GM23338 (cell line): Measurements from ENCODE around the gene BMX. TPM values are rescaled to one million over a fixed set of nuclear protein-coding genes. Genes with fewer than 3 reads are reported as not detected.

Source experiments
- ATAC-seq: fragments of 200-7000 bp; cut with Tn5 transposase; 3 replicates; pipeline ENCODE4 v1.9.1; 2020
- DNase-seq: peaks from one replicate; pipeline ENCODE4 v3.0.0-alpha.2; 2015; ENCODE audit warnings: low spot score
- H2AFZ ChIP-seq: fragments of 200-600 bp; sonication (generic); 2 replicates; pipeline ENCODE4 v1.8.0; 2016; ENCODE audit warnings: antibody characterized with exemption, mild to moderate bottlenecking, moderate library complexity
- H3F3A ChIP-seq: fragments of 200-600 bp; sonication (generic); replicated peaks from 2 replicates; pipeline ENCODE4 v1.8.0; 2017; ENCODE audit warnings: antibody characterized with exemption, mixed run types, low read depth
- H3K27ac ChIP-seq: fragments of 200-600 bp; sonication (generic); 2 replicates; pipeline ENCODE4 v1.6.1; 2016; ENCODE audit warnings: low read depth
- H3K27me3 ChIP-seq: fragments of 200-600 bp; sonication (generic); 2 replicates; pipeline ENCODE4 v1.8.0; 2016; ENCODE audit warnings: mild to moderate bottlenecking, mixed run types, moderate library complexity; ENCODE audit not compliant: insufficient read depth
- H3K36me3 ChIP-seq: fragments of 200-600 bp; sonication (generic); 2 replicates; pipeline ENCODE4 v1.8.0; 2016; ENCODE audit warnings: mild to moderate bottlenecking; ENCODE audit not compliant: insufficient read depth
- H3K4me1 ChIP-seq: fragments of 200-600 bp; sonication (generic); 2 replicates; pipeline ENCODE4 v1.8.0; 2016; ENCODE audit warnings: mild to moderate bottlenecking, moderate library complexity; ENCODE audit not compliant: insufficient read depth
- H3K4me2 ChIP-seq: fragments of 200-600 bp; sonication (generic); 2 replicates; pipeline ENCODE4 v1.7.1; 2017; ENCODE audit warnings: mixed run types
- H3K4me3 ChIP-seq: fragments of 200-600 bp; sonication (generic); 2 replicates; pipeline ENCODE4 v1.6.1; 2016; ENCODE audit warnings: mixed run types
- H3K79me2 ChIP-seq: fragments of 200-600 bp; sonication (generic); replicated peaks from 2 replicates; pipeline ENCODE4 v1.8.0; 2017; ENCODE audit warnings: mild to moderate bottlenecking; ENCODE audit not compliant: insufficient read depth
- H3K9me2 ChIP-seq: fragments of 200-600 bp; sonication (generic); 2 replicates; pipeline ENCODE4 v1.8.0; 2017; ENCODE audit not compliant: insufficient read depth
- H4K20me1 ChIP-seq: fragments of 200-600 bp; sonication (generic); replicated peaks from 2 replicates; pipeline ENCODE4 v1.8.0; 2017; ENCODE audit warnings: mild to moderate bottlenecking; ENCODE audit not compliant: insufficient read depth
- H3K27ac Mint-ChIP-seq: 2 replicates; pipeline ENCODE4 v1.8.0; 2020; ENCODE audit warnings: inconsistent platforms, mild to moderate bottlenecking, moderate library complexity, mixed read lengths
- H3K27me3 Mint-ChIP-seq: 3 replicates; pipeline ENCODE4 v1.8.0; 2022; ENCODE audit warnings: low read depth, mild to moderate bottlenecking, moderate library complexity, mixed read lengths, inconsistent platforms; ENCODE audit not compliant: insufficient read depth, poor library complexity
- H3K36me3 Mint-ChIP-seq: 3 replicates; pipeline ENCODE4 v1.8.0; 2021; ENCODE audit warnings: low read depth, mild to moderate bottlenecking, inconsistent platforms, moderate library complexity, mixed read lengths
- H3K4me1 Mint-ChIP-seq: 3 replicates; pipeline ENCODE4 v1.8.0; 2020; ENCODE audit warnings: mild to moderate bottlenecking, inconsistent platforms, mixed read lengths
- H3K4me3 Mint-ChIP-seq: 3 replicates; pipeline ENCODE4 v1.8.0; 2021; ENCODE audit warnings: moderate library complexity, mild to moderate bottlenecking, inconsistent platforms, mixed read lengths
- H3K9me3 Mint-ChIP-seq: 3 replicates; pipeline ENCODE4 v1.8.0; 2020; ENCODE audit warnings: moderate library complexity, mild to moderate bottlenecking, inconsistent platforms, mixed read lengths
- CREB1 ChIP-seq: fragments of 250-450 bp; sonication (Bioruptor Pico); IDR thresholded peaks from 2 replicates; pipeline ENCODE4 v1.5.0; 2020; ENCODE audit warnings: low read depth, mild to moderate bottlenecking, moderate library complexity
- CTCF ChIP-seq, 2 experiments: fragments of 200-600 bp in 1 of 2; sonication (generic) in 1 of 2; conservative IDR thresholded peaks; 2 replicates each; pipeline versions ENCODE4 v1.5.1 to v1.6.1; 2016 to 2017; ENCODE audit warnings: antibody characterized with exemption in 2 of 2, low read depth in 2 of 2, mild to moderate bottlenecking in 2 of 2, moderate library complexity in 1 of 2
- ETS1 ChIP-seq: IDR thresholded peaks from 2 replicates; pipeline ENCODE4 v1.6.1; 2016; ENCODE audit warnings: antibody characterized with exemption
- EZH2 ChIP-seq: fragments of 200-600 bp; sonication (generic); IDR thresholded peaks from one replicate; pipeline ENCODE4 v1.8.0; 2017; ENCODE audit warnings: antibody characterized with exemption, mild to moderate bottlenecking, low read depth; ENCODE audit not compliant: unreplicated experiment
- JUNB ChIP-seq: IDR thresholded peaks from one replicate; pipeline ENCODE4 v1.6.1; 2016; ENCODE audit warnings: antibody characterized with exemption; ENCODE audit not compliant: unreplicated experiment
- POLR2AphosphoS5 ChIP-seq: IDR thresholded peaks from 2 replicates; pipeline ENCODE4 v1.6.1; 2016; ENCODE audit warnings: antibody characterized with exemption, low read depth
- STAT1 ChIP-seq: IDR thresholded peaks from one replicate; pipeline ENCODE4 v1.6.1; 2016; ENCODE audit warnings: antibody characterized with exemption; ENCODE audit not compliant: unreplicated experiment
- ZNF331 ChIP-seq: fragments of 250-450 bp; sonication (Bioruptor Pico); IDR thresholded peaks from 2 replicates; pipeline ENCODE4 v1.5.0; 2020; ENCODE audit warnings: low read depth, mild to moderate bottlenecking, moderate library complexity
- ZNF462 ChIP-seq: fragments of 250-450 bp; sonication (Bioruptor Pico); IDR thresholded peaks from 2 replicates; pipeline ENCODE4 v1.5.0; 2020; ENCODE audit warnings: mild to moderate bottlenecking, moderate library complexity
- polyA plus RNA-seq: library from polyadenylated mRNA; unstranded; fragments of >200 nt; fragmentation: Nextera tagmentation; extraction: Ambion mirVana; gene quantifications from 2 replicates; pipeline ENCODE4 v1.2.1, GENCODE V29; 2016
- total RNA-seq: library from RNA; depleted of rRNA; stranded (reverse); fragments of >200 nt; shearing (Covaris generic); gene quantifications from 2 replicates; pipeline ENCODE4 v1.2.3, GENCODE V29; 2014

BMX gene
- total and polyA plus RNA-seq, 2 experiments from 2014 or later = not detected

GRCh38 chrX:15497865-15498264 lies 2.7 kb upstream of the BMX start:
- no peaks in the 10 kb centered on the region for H3K27me3 ChIP-seq
- TF ChIP-seq POLR2AphosphoS5 = no peak
- TF ChIP-seq ETS1 = no peak
- TF ChIP-seq CTCF (conservative IDR thresholded peaks at IDR 0.05; ENCODE audit: low read depth in 2 of 2) = peak; percentile 58 to 75
- peak; percentile 64 for DNase-seq
- no peaks in the 10 kb centered on the region for H3K27me3 Mint-ChIP-seq
- no peaks in the 10 kb centered on the region for H3K36me3 ChIP-seq
- peaks cover 4% of the 10 kb centered on the region for H3K4me1 Mint-ChIP-seq
- H3K9me2 ChIP-seq = no peaks in the 10 kb centered on the region
- no peaks in the 10 kb centered on the region for H3K36me3 Mint-ChIP-seq
- H3F3A ChIP-seq = no peaks in the 10 kb centered on the region
- no peak overlapping the region for H3K4me3 ChIP-seq
- no peak overlapping the region for H3K27ac Mint-ChIP-seq
- H3K4me3 Mint-ChIP-seq = no peak overlapping the region
- H3K4me2 ChIP-seq = no peak overlapping the region
- no peaks in the 10 kb centered on the region for H3K79me2 ChIP-seq
- no peaks in the 10 kb centered on the region for H3K9me3 Mint-ChIP-seq
- ATAC-seq = peak; percentile 22
- no peaks in the 10 kb centered on the region for H3K4me1 ChIP-seq
- H2AFZ ChIP-seq = no peak overlapping the region
- H4K20me1 ChIP-seq = no peaks in the 10 kb centered on the region
- no peak overlapping the region for H3K27ac ChIP-seq

- Histone ChIP-seq H4K20me1 (no peaks in the 10 kb centered on the region), H3K4me3 (no peak overlapping the region), H3K79me2 (no peaks in the 10 kb centered on the region), H2AFZ (no peak overlapping the region), H3K27ac (no peak overlapping the region), H3K27me3 (no peaks in the 10 kb centered on the region), H3K36me3 (no peaks in the 10 kb centered on the region), H3K4me2 (no peak overlapping the region), H3K9me2 (no peaks in the 10 kb centered on the region), H3F3A (no peaks in the 10 kb centered on the region), H3K4me1 (no peaks in the 10 kb centered on the region)
- no peak for DNase-seq
- no peak for ATAC-seq
- Mint-ChIP-seq H3K36me3 (no peaks in the 10 kb centered on the region), H3K4me3 (no peak overlapping the region), H3K9me3 (no peaks in the 10 kb centered on the region), H3K27ac (no peak overlapping the region; the same call in 1 of the 2 replicates), H3K4me1 (peaks cover 1% of the 10 kb centered on the region; the same call in 2 of the 3 replicates), H3K27me3 (no peaks in the 10 kb centered on the region)
- TF ChIP-seq CREB1 (CRISPR knock-in tag) (no peak), ETS1 (no peak), CTCF (conservative IDR thresholded peaks at IDR 0.05; ENCODE audit: low read depth in 2 of 2) (no peak), ZNF331 (CRISPR knock-in tag) (no peak), EZH2 (no peak), JUNB (no peak), POLR2AphosphoS5 (no peak), STAT1 (no peak), ZNF462 (CRISPR knock-in tag) (no peak)
These were observed 1.9 kb upstream of the BMX start for GRCh38 chrX:15498741-15499140.
